ENCODE measurements around the gene EFEMP1.
"Not testable (repeated sequence)": the region's sequence is repeated elsewhere in the genome, so short reads cannot be mapped to it uniquely, and the experiment has no call there.

Gene EFEMP1

GRCh38 chr2:55865096-55865835 is 58.3 kb downstream of the EFEMP1 start:
- DNase-seq (ENCODE audit: low spot score) = no peak

GRCh38 chr2:55864351-55865084 is 59.1 kb downstream of the EFEMP1 start:
- DNase-seq (ENCODE audit: low spot score) = no peak

- DNase-seq (ENCODE audit: low spot score) = peak; percentile 87
These were observed 60.8 kb downstream of the EFEMP1 start for GRCh38 chr2:55862673-55863390.

- peak; percentile 10 for DNase-seq (ENCODE audit: low spot score)
These were observed 61.3 kb downstream of the EFEMP1 start for GRCh38 chr2:55862246-55862645.

GRCh38 chr2:55861733-55862132 is 61.8 kb downstream of the EFEMP1 start:
- DNase-seq (ENCODE audit: low spot score) = no peak

- DNase-seq (ENCODE audit: low spot score) = no peak
These were observed 62.8 kb downstream of the EFEMP1 start for GRCh38 chr2:55860832-55861231.

GRCh38 chr2:55859875-55860274 is 63.7 kb downstream of the EFEMP1 start:
- no peak for DNase-seq (ENCODE audit: low spot score)

- DNase-seq (ENCODE audit: low spot score) = no peak
These were observed 65.8 kb downstream of the EFEMP1 start for GRCh38 chr2:55857766-55858165.

GRCh38 chr2:55856936-55857335 is 66.6 kb downstream of the EFEMP1 start:
- DNase-seq (ENCODE audit: low spot score) = no peak

GRCh38 chr2:55848096-55848495 is 75.5 kb downstream of the EFEMP1 start:
- no peak for DNase-seq (ENCODE audit: low spot score)

GRCh38 chr2:55846426-55846825 is 77.2 kb downstream of the EFEMP1 start:
- DNase-seq (ENCODE audit: low spot score) = no peak

- no peak for DNase-seq (ENCODE audit: low spot score)
These were observed 78.6 kb downstream of the EFEMP1 start for GRCh38 chr2:55844986-55845385.

- DNase-seq (ENCODE audit: low spot score) = no peak
These were observed 79.6 kb downstream of the EFEMP1 start for GRCh38 chr2:55843994-55844345.

- DNase-seq (ENCODE audit: low spot score) = no peak
These were observed 80.2 kb downstream of the EFEMP1 start for GRCh38 chr2:55843096-55843993.

- DNase-seq (ENCODE audit: low spot score) = no peak
These were observed 81.5 kb downstream of the EFEMP1 start for GRCh38 chr2:55842046-55842445.

- DNase-seq (ENCODE audit: low spot score) = no peak
These were observed 83.1 kb downstream of the EFEMP1 start for GRCh38 chr2:55840460-55840859.

GRCh38 chr2:55839182-55839819 is 84.3 kb downstream of the EFEMP1 start:
- no peak for DNase-seq (ENCODE audit: low spot score)

GRCh38 chr2:55838653-55839052 is 84.9 kb downstream of the EFEMP1 start:
- DNase-seq (ENCODE audit: low spot score) = no peak

GRCh38 chr2:55838117-55838516 is 85.5 kb downstream of the EFEMP1 start:
- DNase-seq (ENCODE audit: low spot score) = not testable (repeated sequence)

GRCh38 chr2:55837073-55837472 is 86.5 kb downstream of the EFEMP1 start:
- DNase-seq (ENCODE audit: low spot score) = no peak

GRCh38 chr2:55831671-55832410 is 91.7 kb downstream of the EFEMP1 start:
- DNase-seq (ENCODE audit: low spot score) = not testable (repeated sequence)
